ENCODE data around the gene CAMP. TPM values are rescaled to one million over a fixed set of nuclear protein-coding genes. Genes with fewer than 3 reads are reported as not detected.
"Not testable (repeated sequence)": the region's sequence is repeated elsewhere in the genome, so short reads cannot be mapped to it uniquely, and the experiment has no call there.

Gene CAMP
- total RNA-seq, 1 donor from 2014 or later, result not detected

DNA sequence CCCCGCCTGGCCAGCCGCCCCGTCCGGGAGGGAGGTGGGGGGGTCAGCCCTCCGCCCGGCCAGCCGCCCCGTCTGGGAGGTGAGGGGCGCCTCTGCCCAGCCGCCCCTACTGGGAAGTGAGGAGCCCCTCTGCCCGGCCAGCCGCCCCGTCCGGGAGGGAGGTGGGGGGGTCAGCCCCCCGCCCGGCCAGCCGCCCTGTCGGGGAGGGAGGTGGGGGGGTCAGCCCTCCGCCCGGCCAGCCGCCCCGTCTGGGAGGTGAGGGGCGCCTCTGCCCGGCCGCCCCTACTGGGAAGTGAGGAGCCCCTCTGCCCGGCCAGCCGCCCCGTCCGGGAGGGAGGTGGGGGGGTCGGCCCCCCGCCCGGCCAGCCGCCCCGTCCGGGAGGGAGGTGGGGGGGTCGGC lies 11.5 kb upstream of the CAMP start:
- intact Hi-C loops (cut with micrococcal nuclease), result not testable (repeated sequence)

DNA sequence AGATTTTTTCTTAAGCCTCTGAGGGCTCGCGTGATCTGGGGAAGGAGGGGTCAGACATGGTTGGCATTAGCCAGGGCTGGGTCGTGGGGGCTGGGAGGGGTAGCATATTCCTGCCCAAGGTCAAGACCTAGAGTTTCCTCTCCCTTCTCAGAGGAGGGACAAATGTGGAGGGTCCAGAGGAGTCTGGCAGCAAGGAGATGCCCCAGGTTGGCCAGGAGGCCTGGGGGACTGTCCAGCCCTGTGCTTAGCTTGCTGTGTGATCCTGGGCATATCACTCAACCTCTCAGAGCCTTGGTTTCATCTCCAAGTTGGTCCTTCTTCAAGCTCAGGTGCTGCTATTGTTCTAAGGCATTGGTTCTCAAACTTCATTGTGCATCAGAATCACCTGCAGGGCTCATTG lies 9.1 kb upstream of the CAMP start:
- intact Hi-C loops (cut with micrococcal nuclease), result no loop called here

DNA sequence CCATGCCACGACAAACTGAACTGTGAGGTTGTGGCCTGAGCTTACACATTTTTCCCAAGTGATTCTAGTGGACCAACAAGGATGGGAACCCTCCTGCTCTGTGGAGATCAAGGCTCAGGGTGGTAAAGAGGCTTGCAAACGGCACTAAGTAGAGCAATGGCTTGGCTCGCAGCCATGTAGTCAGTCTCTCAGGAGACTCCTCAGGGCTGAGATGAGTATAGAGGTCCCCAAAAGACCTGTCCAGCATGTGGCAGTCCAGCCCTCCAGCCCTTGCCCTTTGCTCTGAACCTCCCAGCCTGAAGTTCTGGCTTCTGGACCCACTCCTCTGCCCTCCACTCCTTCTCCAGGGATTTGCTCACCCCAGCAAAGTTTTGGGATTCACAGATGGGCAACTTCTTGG lies 8.3 kb upstream of the CAMP start:
- intact Hi-C loops (cut with micrococcal nuclease), result no loop called here

DNA sequence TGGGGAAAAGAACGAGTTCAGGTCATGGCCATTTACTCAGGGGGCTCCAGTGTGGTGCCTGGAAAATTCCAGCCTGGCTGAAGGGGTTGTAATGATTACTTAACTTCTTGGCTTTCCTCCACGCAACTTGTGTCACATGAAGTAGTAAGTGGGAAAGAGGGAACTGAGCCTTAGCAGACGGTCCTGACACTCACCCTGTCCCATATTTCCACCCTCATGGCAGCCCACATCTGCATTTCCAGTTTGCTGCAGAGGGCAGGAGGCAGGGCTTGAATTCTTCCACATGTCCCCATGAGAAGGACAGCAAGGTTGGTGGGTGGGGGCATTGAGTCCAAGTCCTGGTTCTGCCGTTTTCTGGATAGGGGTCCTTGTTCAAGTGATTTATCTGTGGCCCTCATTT lies 7.8 kb upstream of the CAMP start:
- intact Hi-C loops (cut with micrococcal nuclease), result no loop called here

DNA sequence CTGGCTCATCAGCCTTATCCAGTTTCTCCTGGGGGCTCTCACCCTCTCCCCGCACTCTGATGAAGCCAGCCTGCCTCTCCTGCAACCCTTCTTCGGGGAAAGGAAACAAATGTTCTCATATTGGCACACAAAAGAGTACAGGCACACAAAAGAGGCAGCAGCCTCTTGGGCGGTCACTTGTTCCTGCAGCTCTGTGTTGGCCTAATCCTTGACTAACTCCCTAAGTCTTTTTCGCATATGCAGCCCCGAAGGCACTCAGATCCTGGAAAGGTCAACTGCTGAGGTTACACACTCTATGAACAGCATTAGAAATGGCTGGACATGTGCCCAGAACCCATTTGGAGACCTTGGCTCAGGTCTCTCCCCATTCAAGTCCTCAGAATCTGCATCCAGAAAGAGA lies 7.4 kb upstream of the CAMP start:
- intact Hi-C loops (cut with micrococcal nuclease), result no loop called here

GRCh38 chr3:48217449-48217848 lies 5.8 kb upstream of the CAMP start:
- intact Hi-C loops (cut with micrococcal nuclease), result no loop called here

- intact Hi-C loops (cut with micrococcal nuclease), result no loop called here
Measured at GRCh38 chr3:48218537-48218936, 4.8 kb upstream of the CAMP start.

DNA sequence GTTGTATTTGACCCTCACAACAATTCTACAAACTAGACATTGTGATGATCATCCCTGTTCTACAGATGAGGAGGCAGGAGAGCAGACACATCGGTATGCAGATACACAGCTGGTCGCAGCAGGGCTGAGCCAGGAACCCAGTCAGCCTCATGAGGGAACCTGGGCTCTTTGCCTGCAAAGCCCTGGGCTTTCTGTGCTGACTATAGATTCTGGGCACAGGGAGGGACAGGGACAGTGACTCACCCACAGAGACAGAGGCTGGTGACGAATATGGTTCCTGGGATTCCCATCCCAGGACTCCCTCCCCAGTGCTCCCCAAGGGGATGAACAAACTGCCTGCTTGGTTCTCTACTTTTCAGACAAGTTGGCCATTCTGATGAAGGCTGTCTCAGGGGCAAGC lies 3.8 kb upstream of the CAMP start:
- intact Hi-C loops (cut with micrococcal nuclease), result no loop called here

DNA sequence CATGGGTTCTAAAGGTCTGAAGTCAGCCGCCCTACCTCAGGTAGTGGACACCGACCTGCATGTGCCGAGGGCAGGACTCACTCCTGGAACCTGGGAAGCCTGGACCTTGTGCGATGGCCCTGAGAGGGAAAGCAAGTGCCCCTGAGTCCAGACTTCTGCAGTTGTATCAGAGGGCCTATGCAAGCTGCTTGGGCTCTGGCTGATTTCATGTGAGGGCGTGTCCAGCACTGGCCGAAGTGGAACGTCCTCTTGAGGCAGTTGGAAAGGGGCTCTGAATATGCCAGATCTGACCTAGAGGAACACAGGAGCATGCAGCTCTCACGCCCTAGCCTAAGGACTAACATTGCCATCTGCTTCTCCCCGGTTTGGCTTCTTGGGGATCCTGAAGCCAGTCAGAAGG lies 2.5 kb upstream of the CAMP start:
- intact Hi-C loops (cut with micrococcal nuclease), result no loop called here

DNA sequence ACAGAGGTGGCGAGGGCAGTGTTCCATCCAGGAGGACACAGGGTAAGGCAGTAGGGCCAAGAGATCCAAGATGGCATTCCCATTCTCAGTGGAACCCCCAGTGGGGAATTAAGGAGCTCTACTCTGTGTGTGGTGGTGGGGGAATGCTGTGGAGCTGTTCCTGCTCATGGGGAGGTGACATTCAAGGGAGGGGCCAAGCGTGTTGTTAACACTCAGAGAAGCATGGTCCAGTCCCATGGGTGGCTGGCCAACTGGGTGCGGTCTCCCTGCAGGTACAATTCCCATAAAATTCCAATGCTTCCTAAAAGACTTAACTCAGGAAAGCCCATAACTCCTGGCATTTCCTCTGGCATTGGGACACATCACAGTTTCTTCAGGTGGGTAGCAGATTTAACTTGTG lies 2.3 kb downstream of the CAMP start:
- intact Hi-C loops (cut with micrococcal nuclease), result no loop called here

DNA sequence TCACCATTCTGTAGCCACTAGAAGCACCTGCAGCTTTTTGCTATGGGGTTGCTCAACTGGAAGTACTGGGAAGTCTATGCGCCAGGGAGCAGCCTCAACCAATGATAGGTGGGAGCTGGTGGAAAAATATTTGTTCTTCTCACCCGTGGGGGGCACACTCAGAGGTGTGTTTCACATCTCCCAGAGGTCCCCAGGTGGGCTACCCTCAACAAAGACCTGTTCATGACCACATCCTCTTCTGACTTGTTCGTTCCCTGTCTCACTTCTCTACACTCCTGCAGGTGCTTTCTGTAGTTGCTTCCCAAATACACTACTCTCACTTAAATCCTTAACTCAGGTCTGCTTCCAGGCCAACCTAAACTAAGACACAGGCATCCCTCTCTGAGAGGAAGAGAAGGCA lies 3.6 kb downstream of the CAMP start:
- intact Hi-C loops (cut with micrococcal nuclease), result no loop called here

GRCh38 chr3:48232232-48232631 lies 8.9 kb downstream of the CAMP start:
- intact Hi-C loops (cut with micrococcal nuclease), result loop anchor here (1.0 kb wide), 1 partner anchor 204 kb away; no protein-coding TSS in a partner anchor

- intact Hi-C loops (cut with micrococcal nuclease), result loop anchor here (1.0 kb wide), 1 partner anchor 204 kb away; no protein-coding TSS in a partner anchor
Measured at GRCh38 chr3:48232734-48233133, 9.4 kb downstream of the CAMP start.

- intact Hi-C loops (cut with micrococcal nuclease), result no loop called here
Measured at GRCh38 chr3:48233542-48233941, 10.2 kb downstream of the CAMP start.

GRCh38 chr3:48236531-48236930 lies 13.2 kb downstream of the CAMP start:
- intact Hi-C loops (cut with micrococcal nuclease), result no loop called here

DNA sequence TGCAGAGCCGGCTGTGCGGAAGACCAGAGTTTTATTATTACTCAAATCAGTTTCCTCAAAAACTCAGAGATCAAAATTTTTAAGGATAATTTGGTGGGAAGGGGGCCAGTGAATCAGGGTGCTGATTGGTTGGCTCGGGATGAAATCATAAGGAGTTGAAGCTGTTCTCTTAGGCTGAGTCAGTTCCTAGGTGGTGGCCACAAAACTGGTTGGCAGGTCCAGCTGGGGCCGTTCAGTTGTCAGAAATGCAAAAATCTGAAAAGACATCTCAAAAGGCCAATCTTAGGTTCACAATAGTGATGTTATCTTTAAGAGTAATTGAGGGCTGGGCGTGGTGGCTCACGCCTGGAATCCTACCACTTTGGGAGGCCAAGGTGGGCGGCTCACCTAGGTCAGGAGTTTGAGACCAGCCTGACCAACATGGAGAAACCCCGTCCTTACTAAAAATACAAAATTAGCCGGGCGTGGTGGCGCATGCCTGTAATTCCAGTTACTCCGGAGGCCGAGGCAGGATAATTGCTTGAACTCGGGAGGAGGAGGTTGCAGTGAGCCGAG lies 15.3 kb downstream of the CAMP start:
- intact Hi-C loops (cut with micrococcal nuclease), result no loop called here

GRCh38 chr3:48240000-48240963 lies 17.0 kb downstream of the CAMP start:
- intact Hi-C loops (cut with micrococcal nuclease), result loop anchor here (5.0 kb wide), 1 partner anchor 477 kb away; the partner anchor contains the start of gene IP6K2

- intact Hi-C loops (cut with micrococcal nuclease), result loop anchor here (1.0 to 5.0 kb wide), 4 partner anchors 26 to 475 kb away; partner anchors contain the start of genes CDC25A, IP6K2 and NME6
Measured at GRCh38 chr3:48241796-48242455, 18.6 kb downstream of the CAMP start.

DNA sequence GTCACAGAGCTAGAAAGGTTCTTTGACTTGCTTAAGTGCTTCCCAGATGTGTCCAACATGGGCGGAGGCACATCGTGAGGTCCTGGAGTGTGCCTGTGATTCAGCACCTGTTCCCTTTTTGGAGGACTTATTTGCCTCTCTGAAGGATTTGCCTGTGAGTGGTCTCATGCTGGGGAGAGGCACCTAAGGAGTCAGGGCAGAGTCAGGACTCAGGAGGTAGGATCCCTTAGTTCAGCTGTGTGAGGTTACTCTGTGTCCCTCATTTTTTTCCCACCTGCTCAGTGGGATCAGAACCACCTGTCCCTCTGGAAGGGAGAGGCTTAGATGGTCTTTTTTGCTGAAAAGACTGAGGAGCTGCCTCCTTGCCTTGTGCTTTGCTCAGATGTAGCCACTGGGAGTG lies 20.6 kb downstream of the CAMP start:
- intact Hi-C loops (cut with micrococcal nuclease), result loop anchor here (5.0 kb wide), 1 partner anchor 473 kb away; the partner anchor contains the start of gene IP6K2

- intact Hi-C loops (cut with micrococcal nuclease), result loop anchor here (5.0 kb wide), 1 partner anchor 473 kb away; the partner anchor contains the start of gene IP6K2
Measured at GRCh38 chr3:48244461-48244860, 21.2 kb downstream of the CAMP start.

DNA sequence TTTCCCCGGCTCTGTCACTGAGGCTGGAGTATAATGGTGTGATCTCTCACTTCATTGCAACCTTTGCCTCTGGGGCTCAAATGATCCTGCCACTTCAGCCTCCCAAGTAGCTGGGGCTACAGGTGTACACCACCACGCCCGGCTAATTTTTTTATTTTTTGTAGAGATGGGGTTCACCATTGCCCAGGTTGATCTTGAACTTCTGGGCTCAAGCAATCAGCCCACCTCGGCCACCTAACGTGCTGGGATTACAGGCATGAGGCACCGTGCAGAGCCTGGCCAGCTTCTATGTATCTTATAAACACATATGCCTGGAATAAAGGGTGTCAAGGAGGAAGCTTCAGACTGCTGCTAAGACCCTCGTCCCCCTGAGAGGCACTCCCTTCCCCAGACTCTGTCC lies 21.8 kb downstream of the CAMP start:
- intact Hi-C loops (cut with micrococcal nuclease), result no loop called here

GRCh38 chr3:48247401-48247811 lies 24.1 kb downstream of the CAMP start:
- intact Hi-C loops (cut with micrococcal nuclease), result no loop called here

All from T-helper 2 cell treated with Interferon-gamma antibody and Interleukin-4, amounts not matched to agents 100 ng/mL and 5 ng/mL, for 36 hours (primary cell).